ENCODE measurements around the gene MRGPRG. TPM values are rescaled to one million over a fixed set of nuclear protein-coding genes. Genes with fewer than 3 reads are reported as not detected.

Gene MRGPRG
- total RNA-seq, 2 donors from 2014 or later = not detected

DNA sequence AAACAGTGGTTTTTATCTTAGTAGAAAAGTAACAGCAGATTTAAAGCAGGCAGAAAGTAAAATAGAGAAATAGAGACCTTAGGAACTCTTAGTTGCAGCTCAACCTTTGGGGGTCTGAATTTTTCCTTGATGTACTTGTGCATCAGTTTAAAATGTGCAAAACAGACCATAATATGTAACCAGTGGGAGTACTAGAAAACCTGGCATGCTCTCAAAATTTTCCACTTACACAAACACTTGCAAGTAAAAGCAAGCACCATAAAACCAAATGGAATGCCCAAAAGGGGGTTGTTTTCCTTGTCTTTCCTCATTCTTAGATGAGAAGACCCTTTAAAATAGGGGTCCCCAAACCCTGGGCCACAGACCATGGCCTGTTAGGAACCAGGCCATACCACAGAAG, 26.5 kb upstream of the MRGPRG start:
- Histone ChIP-seq H3K4me3 (ENCODE audit: low read length) (peak overlapping the region; percentile 18), H3K9me3 (ENCODE audit: control insufficient read depth, low read length) (peaks cover 52% of the 10 kb centered on the region), H3K9ac (ENCODE audit: extremely low read depth, low read length, poor library complexity, severe bottlenecking) (no peak overlapping the region), H3K4me1 (ENCODE audit: control insufficient read depth, insufficient read depth, low read length) (no peaks in the 10 kb centered on the region), H3K27ac (ENCODE audit: low read depth, low read length) (no peak overlapping the region), H3K27me3 (ENCODE audit: control insufficient read depth, insufficient read depth, low read length, poor library complexity, severe bottlenecking) (no peaks in the 10 kb centered on the region), H3K36me3 (ENCODE audit: control insufficient read depth, insufficient read depth, low read length) (no peaks in the 10 kb centered on the region)
- TF ChIP-seq, protein P1, sequence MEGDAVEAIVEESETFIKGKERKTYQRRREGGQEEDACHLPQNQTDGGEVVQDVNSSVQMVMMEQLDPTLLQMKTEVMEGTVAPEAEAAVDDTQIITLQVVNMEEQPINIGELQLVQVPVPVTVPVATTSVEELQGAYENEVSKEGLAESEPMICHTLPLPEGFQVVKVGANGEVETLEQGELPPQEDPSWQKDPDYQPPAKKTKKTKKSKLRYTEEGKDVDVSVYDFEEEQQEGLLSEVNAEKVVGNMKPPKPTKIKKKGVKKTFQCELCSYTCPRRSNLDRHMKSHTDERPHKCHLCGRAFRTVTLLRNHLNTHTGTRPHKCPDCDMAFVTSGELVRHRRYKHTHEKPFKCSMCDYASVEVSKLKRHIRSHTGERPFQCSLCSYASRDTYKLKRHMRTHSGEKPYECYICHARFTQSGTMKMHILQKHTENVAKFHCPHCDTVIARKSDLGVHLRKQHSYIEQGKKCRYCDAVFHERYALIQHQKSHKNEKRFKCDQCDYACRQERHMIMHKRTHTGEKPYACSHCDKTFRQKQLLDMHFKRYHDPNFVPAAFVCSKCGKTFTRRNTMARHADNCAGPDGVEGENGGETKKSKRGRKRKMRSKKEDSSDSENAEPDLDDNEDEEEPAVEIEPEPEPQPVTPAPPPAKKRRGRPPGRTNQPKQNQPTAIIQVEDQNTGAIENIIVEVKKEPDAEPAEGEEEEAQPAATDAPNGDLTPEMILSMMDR (conservative IDR thresholded peaks at IDR 0.05) = no peak
- DNase-seq = no peak
- H3K27me3 Mint-ChIP-seq (ENCODE audit: insufficient read depth) = no peaks in the 10 kb centered on the region
- H3K4me1 Mint-ChIP-seq = no peaks in the 10 kb centered on the region
- H3K36me3 Mint-ChIP-seq (ENCODE audit: low read depth) = no peaks in the 10 kb centered on the region
- H3K4me3 Mint-ChIP-seq = no peak overlapping the region
- peaks cover 43% of the 10 kb centered on the region for H3K9me3 Mint-ChIP-seq
- no peak overlapping the region for H3K27ac Mint-ChIP-seq

DNA sequence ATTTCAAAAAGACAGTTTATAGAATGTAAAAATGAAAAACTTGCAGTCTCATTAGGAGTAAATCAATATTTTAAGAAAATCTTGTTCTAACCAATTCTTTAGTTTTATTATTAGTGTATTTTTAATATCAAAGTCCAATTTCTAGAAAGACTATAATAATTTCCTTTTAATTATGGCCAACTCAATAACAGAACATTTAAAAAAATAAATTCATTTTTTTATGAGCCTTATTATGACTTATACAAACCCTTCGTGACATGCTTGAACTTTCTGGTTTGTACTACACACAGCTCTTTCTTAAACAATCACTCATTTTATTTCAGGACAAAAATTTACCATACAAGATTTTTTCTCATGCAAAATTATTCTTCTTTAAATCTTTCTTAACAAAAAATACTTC, 25.3 kb upstream of the MRGPRG start:
- peak overlapping the region; percentile 62 for H3K4me3 ChIP-seq (ENCODE audit: low read length)
- Mint-ChIP-seq H3K4me1 (no peaks in the 10 kb centered on the region), H3K4me3 (no peak overlapping the region), H3K36me3 (ENCODE audit: low read depth) (no peaks in the 10 kb centered on the region), H3K9me3 (peaks cover 43% of the 10 kb centered on the region), H3K27ac (no peak overlapping the region), H3K27me3 (ENCODE audit: insufficient read depth) (no peaks in the 10 kb centered on the region)
- H3K27ac ChIP-seq (ENCODE audit: low read depth, low read length) = no peak overlapping the region
- no peak for DNase-seq
- TF ChIP-seq, protein P1 (conservative IDR thresholded peaks at IDR 0.05) = no peak
- 86 to 90% methylated on average over 1 of the region's 1 CpG for WGBS, 2 experiments (ENCODE audit: insufficient coverage in 1 of 2, insufficient read length in 1 of 2)
- H3K27me3 ChIP-seq (ENCODE audit: control insufficient read depth, insufficient read depth, low read length, poor library complexity, severe bottlenecking) = no peaks in the 10 kb centered on the region
- no peak overlapping the region for H3K9ac ChIP-seq (ENCODE audit: extremely low read depth, low read length, poor library complexity, severe bottlenecking)
- no peaks in the 10 kb centered on the region for H3K36me3 ChIP-seq (ENCODE audit: control insufficient read depth, insufficient read depth, low read length)
- H3K4me1 ChIP-seq (ENCODE audit: control insufficient read depth, insufficient read depth, low read length) = no peaks in the 10 kb centered on the region
- H3K9me3 ChIP-seq (ENCODE audit: control insufficient read depth, low read length) = peaks cover 52% of the 10 kb centered on the region

DNA sequence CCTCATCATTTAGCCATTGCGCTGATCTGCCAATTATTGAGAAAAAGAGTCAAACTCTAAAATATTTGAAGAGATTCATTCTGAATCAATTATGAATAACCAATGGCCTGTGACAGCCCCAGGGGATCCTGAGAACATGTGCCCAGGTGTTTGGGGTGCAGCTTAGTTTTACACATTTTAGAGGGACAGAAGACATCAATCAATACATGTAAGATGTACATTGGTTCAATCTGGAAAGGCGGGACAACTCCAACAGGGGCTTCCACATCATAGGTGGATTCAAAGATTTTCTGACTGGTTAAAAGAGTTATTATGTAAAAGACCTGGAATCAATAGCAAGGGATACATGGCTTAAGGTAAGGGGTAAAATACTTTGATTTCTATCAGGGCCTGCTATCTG, 18.5 kb upstream of the MRGPRG start:
- peaks cover 7% of the 10 kb centered on the region for H3K4me1 Mint-ChIP-seq
- DNase-seq = no peak
- H3K36me3 ChIP-seq (ENCODE audit: control insufficient read depth, insufficient read depth, low read length) = no peaks in the 10 kb centered on the region
- H3K27me3 ChIP-seq (ENCODE audit: control insufficient read depth, insufficient read depth, low read length, poor library complexity, severe bottlenecking) = no peaks in the 10 kb centered on the region
- no peaks in the 10 kb centered on the region for H3K4me1 ChIP-seq (ENCODE audit: control insufficient read depth, insufficient read depth, low read length)
- H3K4me3 Mint-ChIP-seq = no peak overlapping the region
- peaks cover 32% of the 10 kb centered on the region for H3K27me3 Mint-ChIP-seq (ENCODE audit: insufficient read depth)
- peaks cover 8% of the 10 kb centered on the region for H3K9me3 Mint-ChIP-seq
- H3K4me3 ChIP-seq (ENCODE audit: low read length) = no peak overlapping the region
- H3K27ac ChIP-seq (ENCODE audit: low read depth, low read length) = no peak overlapping the region
- 98 to 100% methylated on average over 1 to 2 of the region's 2 CpGs for WGBS, 2 experiments (ENCODE audit: insufficient coverage in 1 of 2, insufficient read length in 1 of 2)
- H3K36me3 Mint-ChIP-seq (ENCODE audit: low read depth) = no peaks in the 10 kb centered on the region
- TF ChIP-seq, protein P1 (conservative IDR thresholded peaks at IDR 0.05) = no peak
- H3K9me3 ChIP-seq (ENCODE audit: control insufficient read depth, low read length) = peaks cover 14% of the 10 kb centered on the region
- H3K27ac Mint-ChIP-seq = no peak overlapping the region
- H3K9ac ChIP-seq (ENCODE audit: extremely low read depth, low read length, poor library complexity, severe bottlenecking) = no peak overlapping the region

Data from endodermal cell (in vitro differentiated cells).